Cardiac fibroblast (primary cell): ENCODE results near the gene NDRG3.

Experiments used
- DNase-seq, 2 donors: peaks; one replicate each; pipeline versions ENCODE4 v3.0.0 to v3.0.0-alpha.2; 2010; ENCODE audit warnings: low read depth in 2 of 2
- H3K4me3 ChIP-seq, 2 donors: replicated peaks in 1 of 2; 1 replicate in 1 of 2; 2 replicates in 1 of 2; pipeline ENCODE4 v1.5.1; 2011; ENCODE audit warnings: low read depth in 2 of 2, low read length in 2 of 2, mild to moderate bottlenecking in 2 of 2, moderate library complexity in 1 of 2
- CTCF ChIP-seq: IDR thresholded peaks from one replicate; pipeline ENCODE4 v1.5.1; 2011; ENCODE audit warnings: low read depth, mild to moderate bottlenecking, low read length, inconsistent platforms

The NDRG3 gene

DNA sequence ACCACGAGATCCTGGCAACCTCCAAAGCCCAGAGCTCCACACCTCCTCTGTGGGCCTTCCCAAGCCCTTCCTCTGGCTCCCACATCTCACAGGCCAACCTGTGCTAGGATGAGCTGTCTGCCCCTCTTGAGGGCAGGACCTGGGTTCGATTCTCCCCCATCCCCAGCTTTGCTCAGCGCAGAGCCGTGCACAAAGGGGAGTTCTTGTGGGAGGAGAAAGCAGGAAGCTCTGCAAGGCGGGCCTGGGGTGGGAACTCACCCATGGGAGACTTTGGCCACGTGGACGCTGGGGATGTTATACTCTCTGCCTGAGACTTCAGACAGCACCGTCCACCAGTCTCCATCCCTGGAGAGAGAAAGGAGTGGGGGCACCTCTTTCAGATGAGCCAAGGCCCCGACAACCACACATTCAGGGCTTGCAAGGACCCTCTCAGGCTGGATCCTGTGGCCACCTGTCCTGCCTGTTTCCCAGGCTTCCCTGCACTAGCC, 112.6 kb downstream of the NDRG3 start:
- no peak for TF ChIP-seq CTCF
- DNase-seq: no peak
- no peak overlapping the region for H3K4me3 ChIP-seq

DNA sequence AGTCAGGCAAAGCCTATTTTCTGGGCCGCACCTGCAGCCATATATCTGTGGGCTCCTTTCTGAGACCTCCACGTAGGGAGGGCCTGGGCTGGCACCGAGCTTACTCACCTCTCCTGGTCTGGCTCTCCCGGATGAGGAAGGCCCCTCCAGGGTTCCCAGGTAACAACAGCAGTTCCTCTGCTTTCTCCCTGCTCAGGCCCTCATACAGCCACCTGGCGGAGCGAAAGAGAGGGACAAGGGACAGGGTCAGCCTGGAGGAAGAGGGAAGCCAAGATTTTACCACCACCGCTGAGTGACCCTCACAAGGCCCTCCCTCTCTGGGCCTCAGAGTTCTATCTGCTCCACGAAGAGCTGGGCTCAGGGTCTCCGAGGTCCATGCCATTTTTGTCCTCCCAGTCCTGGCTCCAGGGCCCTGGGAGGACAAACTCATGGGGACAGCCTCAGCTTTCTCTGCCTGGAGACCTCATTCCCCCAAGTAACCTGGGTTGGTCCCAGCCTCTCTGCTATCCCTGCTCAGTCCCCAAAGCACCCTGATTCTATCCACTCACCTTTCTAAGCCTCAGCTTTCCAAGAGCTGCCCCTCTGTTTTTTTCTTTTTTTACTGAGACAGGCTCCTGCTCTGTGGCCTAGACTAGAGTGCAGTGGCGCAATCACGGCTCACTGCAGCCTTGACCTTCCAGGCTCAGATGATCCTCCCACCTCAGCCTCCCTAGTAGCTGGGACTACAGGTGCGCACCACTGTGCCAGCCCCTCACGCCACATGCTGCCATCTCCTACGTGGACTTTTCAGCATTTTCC, 113.2 kb downstream of the NDRG3 start:
- no peak for DNase-seq
- TF ChIP-seq CTCF: no peak
- H3K4me3 ChIP-seq: no peak overlapping the region

- TF ChIP-seq CTCF: no peak
- no peak overlapping the region for H3K4me3 ChIP-seq
- DNase-seq: no peak
Measured at GRCh38 chr20:36632147-36632486, 113.8 kb downstream of the NDRG3 start.

GRCh38 chr20:36631646-36632045, 114.2 kb downstream of the NDRG3 start:
- H3K4me3 ChIP-seq: no peak overlapping the region
- peak in 1 of 2 donors; percentile 17 for DNase-seq
- TF ChIP-seq CTCF: no peak

- TF ChIP-seq CTCF: no peak
- DNase-seq: no peak
- no peak overlapping the region for H3K4me3 ChIP-seq
Measured at GRCh38 chr20:36629719-36630681, 115.9 kb downstream of the NDRG3 start.

GRCh38 chr20:36628076-36628475, 117.8 kb downstream of the NDRG3 start:
- DNase-seq: peak in 1 of 2 donors; percentile 7
- H3K4me3 ChIP-seq: no peak overlapping the region
- TF ChIP-seq CTCF: no peak
